PC-9 (cell line): Measurements from ENCODE around the gene CDC5L. TPM values are rescaled to one million over a fixed set of nuclear protein-coding genes. Genes with fewer than 3 reads are reported as not detected.
"Not testable (repeated sequence)": the region's sequence is repeated elsewhere in the genome, so short reads cannot be mapped to it uniquely, and the experiment has no call there.

ENCODE experiments used
- BruUV-seq: library from RNA; stranded (reverse); fragments of 400-500 nt; replicated peaks from 2 replicates; lab custom pipeline; 2021; lab: Mats Ljungman, UMichigan
- CTCF ChIA-PET: fragments of 300-600 bp; sonication (Branson Sonifier 250); formaldehyde crosslinking; loops from one replicate; lab custom pipeline; 2022; ENCODE audit warnings: antibody characterized with exemption; lab: Charles Lee
- POLR2A ChIA-PET: fragments of 300-600 bp; sonication (Branson Sonifier 250); formaldehyde crosslinking; loops from one replicate; lab custom pipeline; 2022; ENCODE audit warnings: antibody characterized with exemption; ENCODE audit not compliant: unreplicated experiment; lab: Charles Lee
- DNase-seq, 2 experiments: peaks; one replicate each; pipeline versions ENCODE4 v3.0.0 to v3.0.0-alpha.2; 2015 to 2022; ENCODE audit warnings: mixed read lengths in 1 of 2
- H2AFZ ChIP-seq: fragments of 200-600 bp; sonication (generic); 2 replicates; pipeline ENCODE4 v1.8.1; 2017; ENCODE audit warnings: antibody characterized with exemption
- H3F3A ChIP-seq: fragments of 200-600 bp; sonication (generic); 2 replicates; pipeline ENCODE4 v1.8.1; 2017; ENCODE audit warnings: antibody characterized with exemption, mild to moderate bottlenecking, low read depth; ENCODE audit not compliant: insufficient read depth
- H3K27ac ChIP-seq: fragments of 200-600 bp; sonication (generic); 2 replicates; pipeline ENCODE4 v1.6.1; 2016; ENCODE audit warnings: mixed run types
- H3K27me3 ChIP-seq: fragments of 200-600 bp; sonication (generic); 2 replicates; pipeline ENCODE4 v1.6.1; 2016; ENCODE audit warnings: low read depth, mixed run types; ENCODE audit not compliant: insufficient read depth
- H3K36me3 ChIP-seq: fragments of 200-600 bp; sonication (generic); 2 replicates; pipeline ENCODE4 v1.6.1; 2016; ENCODE audit warnings: low read depth, mixed run types
- H3K4me1 ChIP-seq: fragments of 200-600 bp; sonication (generic); replicated peaks from 2 replicates; pipeline ENCODE4 v1.6.1; 2016; ENCODE audit warnings: mixed run types; ENCODE audit not compliant: insufficient read depth
- H3K4me2 ChIP-seq: fragments of 200-600 bp; sonication (generic); 2 replicates; pipeline ENCODE4 v1.6.1; 2017; ENCODE audit warnings: mixed run types
- H3K4me3 ChIP-seq: fragments of 200-600 bp; sonication (generic); 2 replicates; pipeline ENCODE4 v1.6.1; 2016; ENCODE audit warnings: mixed run types
- H3K79me2 ChIP-seq: fragments of 200-600 bp; sonication (generic); 2 replicates; pipeline ENCODE4 v1.6.1; 2017; ENCODE audit warnings: low read depth, mixed run types
- H3K9me2 ChIP-seq: fragments of 200-600 bp; sonication (generic); 2 replicates; pipeline ENCODE4 v1.8.1; 2017; ENCODE audit warnings: mild to moderate bottlenecking; ENCODE audit not compliant: insufficient read depth
- H3K9me3 ChIP-seq: fragments of 200-600 bp; sonication (generic); 2 replicates; pipeline ENCODE4 v1.8.1; 2016; ENCODE audit warnings: low read depth; ENCODE audit not compliant: insufficient read depth
- H4K20me1 ChIP-seq: fragments of 200-600 bp; sonication (generic); 2 replicates; pipeline ENCODE4 v1.8.1; 2017; ENCODE audit not compliant: insufficient read depth
- EZH2 ChIP-seq: fragments of 200-600 bp; sonication (generic); IDR thresholded peaks from 2 replicates; pipeline ENCODE4 v1.8.0; 2017; ENCODE audit warnings: antibody characterized with exemption, low read depth
- intact Hi-C: fragments of 100-400 bp; cut with micrococcal nuclease; formaldehyde crosslinking; loops from one replicate; pipeline ENCODE4 v1.10.0; 2022; ENCODE audit not compliant: unreplicated experiment
- total RNA-seq: library from RNA; stranded (reverse); gene quantifications from 2 replicates; pipeline ENCODE4 v1.2.3, GENCODE V29; 2021
- TF ChIP-seq, protein P1 (sequence below): fragments of 200-600 bp; sonication (generic); conservative IDR thresholded peaks from 2 replicates; pipeline ENCODE4 v1.6.1; 2017; ENCODE audit warnings: mixed run types, antibody characterized with exemption, mild to moderate bottlenecking, moderate library complexity

The CDC5L gene
- total RNA-seq, 1 experiment from 2014 or later: 24.0 TPM

DNA sequence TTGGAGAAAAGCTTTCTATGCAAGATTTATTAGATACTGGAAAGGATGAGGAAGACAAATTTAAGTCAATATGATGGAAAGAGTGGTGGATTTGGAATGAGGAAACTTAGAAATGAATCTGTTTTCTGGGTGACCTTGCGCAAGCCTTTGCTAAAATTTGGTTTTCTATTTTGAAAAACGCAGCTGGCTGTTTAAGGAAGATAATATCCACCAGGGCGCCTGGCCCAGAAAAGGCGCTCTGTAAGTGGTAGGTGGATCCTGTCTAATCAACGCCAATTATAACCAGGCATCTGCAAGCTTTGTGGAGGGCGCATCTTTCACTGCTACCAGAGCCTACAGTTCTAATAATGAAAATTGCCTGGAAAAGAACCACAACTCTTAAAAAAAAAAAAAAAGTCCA is 45.5 kb upstream of the CDC5L start:
- no peaks in the 10 kb centered on the region for H3K9me2 ChIP-seq
- no peak overlapping the region for H3K27ac ChIP-seq
- H3K79me2 ChIP-seq: no peaks in the 10 kb centered on the region
- intact Hi-C loops: no loop called here
- TF ChIP-seq, protein P1, sequence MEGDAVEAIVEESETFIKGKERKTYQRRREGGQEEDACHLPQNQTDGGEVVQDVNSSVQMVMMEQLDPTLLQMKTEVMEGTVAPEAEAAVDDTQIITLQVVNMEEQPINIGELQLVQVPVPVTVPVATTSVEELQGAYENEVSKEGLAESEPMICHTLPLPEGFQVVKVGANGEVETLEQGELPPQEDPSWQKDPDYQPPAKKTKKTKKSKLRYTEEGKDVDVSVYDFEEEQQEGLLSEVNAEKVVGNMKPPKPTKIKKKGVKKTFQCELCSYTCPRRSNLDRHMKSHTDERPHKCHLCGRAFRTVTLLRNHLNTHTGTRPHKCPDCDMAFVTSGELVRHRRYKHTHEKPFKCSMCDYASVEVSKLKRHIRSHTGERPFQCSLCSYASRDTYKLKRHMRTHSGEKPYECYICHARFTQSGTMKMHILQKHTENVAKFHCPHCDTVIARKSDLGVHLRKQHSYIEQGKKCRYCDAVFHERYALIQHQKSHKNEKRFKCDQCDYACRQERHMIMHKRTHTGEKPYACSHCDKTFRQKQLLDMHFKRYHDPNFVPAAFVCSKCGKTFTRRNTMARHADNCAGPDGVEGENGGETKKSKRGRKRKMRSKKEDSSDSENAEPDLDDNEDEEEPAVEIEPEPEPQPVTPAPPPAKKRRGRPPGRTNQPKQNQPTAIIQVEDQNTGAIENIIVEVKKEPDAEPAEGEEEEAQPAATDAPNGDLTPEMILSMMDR: no peak
- TF ChIP-seq EZH2: no peak
- peaks cover 48% of the 10 kb centered on the region for H3K27me3 ChIP-seq
- H3K9me3 ChIP-seq: no peaks in the 10 kb centered on the region
- POLR2A ChIA-PET: no interaction called here
- no TSS peak for BruUV-seq
- H2AFZ ChIP-seq: no peak overlapping the region
- no peaks in the 10 kb centered on the region for H4K20me1 ChIP-seq
- peaks cover 13% of the 10 kb centered on the region; the same call in 1 of the 2 replicates for H3F3A ChIP-seq
- no peaks in the 10 kb centered on the region for H3K36me3 ChIP-seq
- DNase-seq: no peak
- H3K4me3 ChIP-seq: no peak overlapping the region
- no peak overlapping the region for H3K4me2 ChIP-seq
- CTCF ChIA-PET: no interaction called here
- H3K4me1 ChIP-seq: peaks cover 7% of the 10 kb centered on the region; the same call in 1 of the 2 replicates

DNA sequence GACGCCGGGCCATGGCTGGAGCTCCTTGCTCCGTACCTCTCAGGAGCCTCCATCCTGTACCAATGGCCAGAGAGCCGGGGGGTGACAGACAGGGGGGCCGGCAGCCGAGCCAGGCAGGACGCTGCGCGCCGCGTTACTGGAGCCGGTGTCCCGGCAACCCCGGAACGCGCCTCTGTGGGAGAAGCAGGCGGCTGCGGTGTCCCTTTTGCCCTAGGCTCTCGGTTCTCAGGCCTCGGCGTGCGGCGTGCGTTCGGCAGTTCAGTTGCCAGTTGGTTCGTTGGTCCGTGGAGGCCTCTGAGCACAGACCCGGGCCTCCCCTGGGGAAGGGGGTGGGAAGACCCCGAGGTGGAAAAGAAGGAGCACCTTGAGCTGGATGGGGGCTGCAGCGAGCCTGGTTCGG is 45.0 kb upstream of the CDC5L start, which contains the start of gene SPATS1:
Gene SPATS1 (plus strand): TSS at position 162 of the 400 bp plus-strand sequence. CDS start 446 bp downstream, outside the sequence.
- DNase-seq: no peak
- no peaks in the 10 kb centered on the region for H3K9me3 ChIP-seq
- no peak within 1 kb of the TSS for H3K27ac ChIP-seq
- H3K36me3 ChIP-seq: no peaks in the 10 kb centered on the region
- H3K4me3 ChIP-seq: no peak within 1 kb of the TSS
- TF ChIP-seq EZH2: no peak
- TF ChIP-seq, protein P1: no peak
- H3K79me2 ChIP-seq: no peaks in the 10 kb centered on the region
- no TSS peak for BruUV-seq
- no peak within 1 kb of the TSS for H3K4me2 ChIP-seq
- no peaks in the 10 kb centered on the region for H3K9me2 ChIP-seq
- H3K27me3 ChIP-seq: peaks cover 48% of the 10 kb centered on the region
- no peak within 1 kb of the TSS for H2AFZ ChIP-seq
- CTCF ChIA-PET: no interaction called here
- peaks cover 7% of the 10 kb centered on the region; the same call in 1 of the 2 replicates for H3K4me1 ChIP-seq
- H3F3A ChIP-seq: peaks cover 13% of the 10 kb centered on the region; the same call in 1 of the 2 replicates
- no peaks in the 10 kb centered on the region for H4K20me1 ChIP-seq
- intact Hi-C loops: no loop called here
- POLR2A ChIA-PET: no interaction called here

DNA sequence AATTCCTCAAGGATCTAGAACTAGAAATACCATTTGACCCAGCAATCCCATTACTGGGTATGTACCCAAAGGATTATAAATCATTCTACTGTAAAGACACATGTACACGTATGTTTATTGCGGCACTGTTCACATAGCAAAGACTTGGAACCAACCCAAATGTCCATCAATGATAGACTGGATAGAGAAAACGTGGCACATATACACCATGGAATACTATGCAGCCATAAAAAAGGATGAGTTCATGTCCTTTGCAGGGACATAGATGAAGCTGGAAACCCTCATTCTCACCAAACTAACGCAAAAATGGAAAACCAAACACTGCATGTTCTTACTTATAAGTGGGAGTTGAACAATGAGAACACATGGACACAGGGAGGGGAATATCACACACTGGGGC is 40.7 kb upstream of the CDC5L start:
- intact Hi-C loops, BruUV-seq: not testable (repeated sequence)

More for the DNA sequence above, 40.7 kb upstream of the CDC5L start:
- H3K9me3 ChIP-seq, DNase-seq, H3K4me1 ChIP-seq, POLR2A ChIA-PET, H4K20me1 ChIP-seq, H3K36me3 ChIP-seq, H3K4me3 ChIP-seq, H3K9me2 ChIP-seq, CTCF ChIA-PET, H2AFZ ChIP-seq, H3F3A ChIP-seq, H3K79me2 ChIP-seq, H3K27ac ChIP-seq, H3K4me2 ChIP-seq: not testable (repeated sequence)
- H3K27me3 ChIP-seq: peaks cover 48% of the 10 kb centered on the region
